SK-N-SH (cell line): Measurements from ENCODE around the gene ATL2. TPM values are rescaled to one million over a fixed set of nuclear protein-coding genes. Genes with fewer than 3 reads are reported as not detected.

ENCODE experiments used
- CTCF ChIA-PET: fragments of 300-600, 350-600 bp; formaldehyde crosslinking; extraction: SDS; loops from one replicate; lab custom pipeline; 2021; lab: Yijun Ruan, JAX
- POLR2A ChIA-PET: fragments of 350-600 bp; sonication (Branson Sonifier 250); formaldehyde crosslinking; extraction: SDS; loops from one replicate; lab custom pipeline; 2020; ENCODE audit warnings: antibody characterized with exemption, inconsistent platforms; lab: Yijun Ruan, JAX
- DNase-seq: peaks from one replicate; pipeline ENCODE4 v3.0.0; 2012
- H2AFZ ChIP-seq: fragments of 200-600 bp; sonication (generic); 2 replicates; pipeline ENCODE4 v1.8.1; 2016; ENCODE audit warnings: antibody characterized with exemption, mild to moderate bottlenecking, low read depth
- H3F3A ChIP-seq: fragments of 200-600 bp; sonication (generic); replicated peaks from 2 replicates; pipeline ENCODE3; 2016; ENCODE audit warnings: antibody characterized with exemption, mild to moderate bottlenecking; ENCODE audit not compliant: insufficient read depth
- H3K27ac ChIP-seq, 2 experiments: fragments of 200-500 bp in 1 of 2; fragments of 200-600 bp in 1 of 2; sonication (Bioruptor generic) in 1 of 2; sonication (generic), shearing (Covaris generic) in 1 of 2; 2 replicates each; pipeline versions ENCODE4 v1.5.1 to v1.6.1; 2014 to 2016; ENCODE audit warnings: low read depth in 2 of 2, inconsistent platforms in 1 of 2, low read length in 1 of 2, mild to moderate bottlenecking in 1 of 2, mixed read lengths in 1 of 2
- H3K27me3 ChIP-seq: fragments of 200-600 bp; sonication (generic), shearing (Covaris generic); 2 replicates; pipeline ENCODE4 v1.6.1; 2016; ENCODE audit warnings: mixed run types; ENCODE audit not compliant: insufficient read depth
- H3K36me3 ChIP-seq, 2 experiments: fragments of 200-500 bp in 1 of 2; fragments of 200-600 bp in 1 of 2; sonication (Bioruptor generic) in 1 of 2; sonication (generic) in 1 of 2; replicated peaks in 1 of 2; 2 replicates each; pipeline versions ENCODE3 to v1.5.1; 2014 to 2016; ENCODE audit warnings: low read length in 1 of 2, mild to moderate bottlenecking in 1 of 2; ENCODE audit not compliant: insufficient read depth in 2 of 2, control insufficient read depth in 1 of 2
- H3K4me1 ChIP-seq, 2 experiments: fragments of 200-500 bp in 1 of 2; fragments of 200-600 bp in 1 of 2; sonication (Bioruptor generic) in 1 of 2; sonication (generic), shearing (Covaris generic) in 1 of 2; 2 replicates each; pipeline versions ENCODE4 v1.5.1 to v1.6.1; 2014 to 2016; ENCODE audit warnings: low read depth in 1 of 2, low read length in 1 of 2, mixed run types in 1 of 2; ENCODE audit not compliant: insufficient read depth in 2 of 2, control insufficient read depth in 1 of 2
- H3K4me2 ChIP-seq: fragments of 200-600 bp; sonication (generic), shearing (Covaris generic); 2 replicates; pipeline ENCODE4 v1.6.1; 2017; ENCODE audit warnings: mixed run types
- H3K4me3 ChIP-seq, 2 experiments: fragments of 200-500 bp in 1 of 2; fragments of 200-600 bp in 1 of 2; sonication (Bioruptor generic) in 1 of 2; sonication (generic), shearing (Covaris generic) in 1 of 2; 2 replicates each; pipeline versions ENCODE4 v1.5.1 to v1.8.1; 2014 to 2016; ENCODE audit warnings: low read depth in 2 of 2, inconsistent platforms in 1 of 2, low read length in 1 of 2, mild to moderate bottlenecking in 1 of 2, mixed read lengths in 1 of 2, moderate library complexity in 1 of 2
- H3K79me2 ChIP-seq: fragments of 200-600 bp; sonication (generic); 2 replicates; pipeline ENCODE4 v1.8.1; 2017; ENCODE audit warnings: mild to moderate bottlenecking; ENCODE audit not compliant: insufficient read depth
- H3K9ac ChIP-seq: fragments of 200-600 bp; sonication (generic); 2 replicates; pipeline ENCODE4 v1.6.1; 2017; ENCODE audit warnings: mixed run types
- H3K9me2 ChIP-seq: fragments of 200-600 bp; sonication (generic); 2 replicates; pipeline ENCODE4 v1.6.1; 2017; ENCODE audit warnings: mixed run types
- H3K9me3 ChIP-seq: fragments of 200-600 bp; sonication (generic); 2 replicates; pipeline ENCODE4 v1.6.1; 2017; ENCODE audit warnings: mixed run types, mild to moderate bottlenecking, moderate library complexity
- H4K20me1 ChIP-seq: fragments of 200-600 bp; sonication (generic); 2 replicates; pipeline ENCODE4 v1.6.1; 2017; ENCODE audit warnings: mild to moderate bottlenecking, mixed run types; ENCODE audit not compliant: insufficient read depth
- CHD2 ChIP-seq: fragments of 150-350 bp; IDR thresholded peaks from 2 replicates; pipeline ENCODE4 v1.6.1; 2018; ENCODE audit warnings: low read length; ENCODE audit not compliant: partially characterized antibody
- FOXM1 ChIP-seq: IDR thresholded peaks from 2 replicates; pipeline ENCODE4 v1.4.0; 2012; ENCODE audit warnings: low read depth, mild to moderate bottlenecking
- MXI1 ChIP-seq: IDR thresholded peaks from 2 replicates; pipeline ENCODE4 v1.6.1; 2012; ENCODE audit warnings: mild to moderate bottlenecking, low read depth, low read length, improper control_type of control experiment
- NRF1 ChIP-seq: IDR thresholded peaks from 2 replicates; pipeline ENCODE4 v1.6.1; 2012; ENCODE audit warnings: low read depth, mild to moderate bottlenecking, low read length
- RAD21 ChIP-seq: IDR thresholded peaks from 2 replicates; pipeline ENCODE4 v1.6.1; 2012; ENCODE audit warnings: mild to moderate bottlenecking, low read length
- SMC3 ChIP-seq: IDR thresholded peaks from 2 replicates; pipeline ENCODE4 v1.6.1; 2012; ENCODE audit warnings: low read depth, low read length, improper control_type of control experiment
- TCF12 ChIP-seq: IDR thresholded peaks from 2 replicates; pipeline ENCODE4 v1.4.0; 2012
- TEAD4 ChIP-seq: IDR thresholded peaks from 2 replicates; pipeline ENCODE4 v1.4.0; 2012; ENCODE audit warnings: mild to moderate bottlenecking, borderline replicate concordance; ENCODE audit not compliant: insufficient read depth
- YY1 ChIP-seq: IDR thresholded peaks from 2 replicates; pipeline ENCODE4 v1.4.0; 2012; ENCODE audit warnings: low read depth, mild to moderate bottlenecking
- WGBS: methylation state at CpG from one replicate; pipeline ENCODE4 v1.1.6; 2017; ENCODE audit warnings: low lambda C conversion rate; 5-methylcytosine and 5-hydroxymethylcytosine counted together
- polyA plus RNA-seq, 3 experiments: library from polyadenylated mRNA; depleted of rRNA; stranded (reverse); fragments of >200 nt; gene quantifications; 2 replicates each; pipeline ENCODE4 v1.2.3, GENCODE V29; 2012
- TF ChIP-seq, protein P1 (sequence below): fragments of 200-600 bp; sonication (generic); IDR thresholded peaks from 2 replicates; pipeline ENCODE4 v1.6.1; 2017; ENCODE audit warnings: antibody characterized with exemption, mild to moderate bottlenecking, moderate library complexity
- TF ChIP-seq, protein P2 (sequence below): fragments of 150-350 bp; IDR thresholded peaks from 2 replicates; pipeline ENCODE4 v1.6.1; 2016; ENCODE audit warnings: mild to moderate bottlenecking, low read depth, low read length
- TF ChIP-seq, protein P3 (sequence below): IDR thresholded peaks from 2 replicates; pipeline ENCODE4 v1.4.0; 2012; ENCODE audit warnings: low read depth
- TF ChIP-seq, protein P4 (sequence below): IDR thresholded peaks from 2 replicates; pipeline ENCODE4 v1.4.0; 2012; ENCODE audit warnings: low read depth, borderline replicate concordance
- TF ChIP-seq, protein P5 (sequence below): IDR thresholded peaks from 2 replicates; pipeline ENCODE4; 2012

The ATL2 gene
- polyA plus RNA-seq, 1 of the 3 experiments (the other 2 are of a cell fraction), result 55.8 TPM

DNA sequence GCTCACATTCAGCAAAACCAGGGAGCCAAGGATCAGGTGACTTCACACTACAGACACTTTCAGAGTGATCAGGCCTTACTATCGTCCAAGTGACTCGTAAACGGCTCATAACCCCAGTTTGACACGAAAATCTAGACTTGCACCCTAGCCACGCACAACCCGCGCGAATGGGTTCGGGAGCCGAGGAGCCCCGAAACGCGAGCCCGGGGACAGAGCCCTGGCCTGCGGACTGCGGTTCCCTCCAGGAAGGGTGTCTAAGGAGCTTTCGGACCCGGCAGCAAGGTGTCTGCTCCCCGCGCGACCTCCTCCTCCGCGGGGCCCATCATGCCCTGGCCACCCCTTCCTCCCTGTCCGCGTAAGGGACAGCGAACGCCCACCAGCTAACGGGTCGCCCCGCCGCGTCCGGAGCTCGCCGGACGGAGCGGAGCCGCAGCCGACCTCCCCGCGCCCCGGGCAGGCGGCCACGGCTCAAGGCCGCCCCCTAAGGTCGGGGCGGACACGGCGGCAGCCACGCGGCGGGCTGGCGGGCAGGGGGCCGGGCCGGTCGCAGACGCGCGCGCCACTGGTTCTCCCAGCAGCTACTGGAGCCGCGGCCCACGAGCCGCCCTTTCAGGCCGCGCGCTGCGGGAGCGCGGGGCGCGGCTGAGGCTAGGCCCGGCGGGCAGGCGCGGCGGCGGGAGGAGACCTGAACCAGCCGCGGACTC lies 575 bp downstream of the ATL2 start (continued):
- TF ChIP-seq, protein P1, sequence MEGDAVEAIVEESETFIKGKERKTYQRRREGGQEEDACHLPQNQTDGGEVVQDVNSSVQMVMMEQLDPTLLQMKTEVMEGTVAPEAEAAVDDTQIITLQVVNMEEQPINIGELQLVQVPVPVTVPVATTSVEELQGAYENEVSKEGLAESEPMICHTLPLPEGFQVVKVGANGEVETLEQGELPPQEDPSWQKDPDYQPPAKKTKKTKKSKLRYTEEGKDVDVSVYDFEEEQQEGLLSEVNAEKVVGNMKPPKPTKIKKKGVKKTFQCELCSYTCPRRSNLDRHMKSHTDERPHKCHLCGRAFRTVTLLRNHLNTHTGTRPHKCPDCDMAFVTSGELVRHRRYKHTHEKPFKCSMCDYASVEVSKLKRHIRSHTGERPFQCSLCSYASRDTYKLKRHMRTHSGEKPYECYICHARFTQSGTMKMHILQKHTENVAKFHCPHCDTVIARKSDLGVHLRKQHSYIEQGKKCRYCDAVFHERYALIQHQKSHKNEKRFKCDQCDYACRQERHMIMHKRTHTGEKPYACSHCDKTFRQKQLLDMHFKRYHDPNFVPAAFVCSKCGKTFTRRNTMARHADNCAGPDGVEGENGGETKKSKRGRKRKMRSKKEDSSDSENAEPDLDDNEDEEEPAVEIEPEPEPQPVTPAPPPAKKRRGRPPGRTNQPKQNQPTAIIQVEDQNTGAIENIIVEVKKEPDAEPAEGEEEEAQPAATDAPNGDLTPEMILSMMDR, result peak; percentile 43
- TF ChIP-seq MXI1, result peak; percentile 64
- TF ChIP-seq TEAD4, result no peak
- no peak for TF ChIP-seq NRF1
- TF ChIP-seq, protein P2, sequence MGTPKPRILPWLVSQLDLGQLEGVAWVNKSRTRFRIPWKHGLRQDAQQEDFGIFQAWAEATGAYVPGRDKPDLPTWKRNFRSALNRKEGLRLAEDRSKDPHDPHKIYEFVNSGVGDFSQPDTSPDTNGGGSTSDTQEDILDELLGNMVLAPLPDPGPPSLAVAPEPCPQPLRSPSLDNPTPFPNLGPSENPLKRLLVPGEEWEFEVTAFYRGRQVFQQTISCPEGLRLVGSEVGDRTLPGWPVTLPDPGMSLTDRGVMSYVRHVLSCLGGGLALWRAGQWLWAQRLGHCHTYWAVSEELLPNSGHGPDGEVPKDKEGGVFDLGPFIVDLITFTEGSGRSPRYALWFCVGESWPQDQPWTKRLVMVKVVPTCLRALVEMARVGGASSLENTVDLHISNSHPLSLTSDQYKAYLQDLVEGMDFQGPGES, result no peak
- TF ChIP-seq, protein P3, sequence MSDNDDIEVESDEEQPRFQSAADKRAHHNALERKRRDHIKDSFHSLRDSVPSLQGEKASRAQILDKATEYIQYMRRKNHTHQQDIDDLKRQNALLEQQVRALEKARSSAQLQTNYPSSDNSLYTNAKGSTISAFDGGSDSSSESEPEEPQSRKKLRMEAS, result no peak
- TF ChIP-seq RAD21, result peak; percentile 45
- TF ChIP-seq, protein P4, sequence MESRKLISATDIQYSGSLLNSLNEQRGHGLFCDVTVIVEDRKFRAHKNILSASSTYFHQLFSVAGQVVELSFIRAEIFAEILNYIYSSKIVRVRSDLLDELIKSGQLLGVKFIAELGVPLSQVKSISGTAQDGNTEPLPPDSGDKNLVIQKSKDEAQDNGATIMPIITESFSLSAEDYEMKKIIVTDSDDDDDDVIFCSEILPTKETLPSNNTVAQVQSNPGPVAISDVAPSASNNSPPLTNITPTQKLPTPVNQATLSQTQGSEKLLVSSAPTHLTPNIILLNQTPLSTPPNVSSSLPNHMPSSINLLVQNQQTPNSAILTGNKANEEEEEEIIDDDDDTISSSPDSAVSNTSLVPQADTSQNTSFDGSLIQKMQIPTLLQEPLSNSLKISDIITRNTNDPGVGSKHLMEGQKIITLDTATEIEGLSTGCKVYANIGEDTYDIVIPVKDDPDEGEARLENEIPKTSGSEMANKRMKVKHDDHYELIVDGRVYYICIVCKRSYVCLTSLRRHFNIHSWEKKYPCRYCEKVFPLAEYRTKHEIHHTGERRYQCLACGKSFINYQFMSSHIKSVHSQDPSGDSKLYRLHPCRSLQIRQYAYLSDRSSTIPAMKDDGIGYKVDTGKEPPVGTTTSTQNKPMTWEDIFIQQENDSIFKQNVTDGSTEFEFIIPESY, result no peak
- TF ChIP-seq, protein P5, sequence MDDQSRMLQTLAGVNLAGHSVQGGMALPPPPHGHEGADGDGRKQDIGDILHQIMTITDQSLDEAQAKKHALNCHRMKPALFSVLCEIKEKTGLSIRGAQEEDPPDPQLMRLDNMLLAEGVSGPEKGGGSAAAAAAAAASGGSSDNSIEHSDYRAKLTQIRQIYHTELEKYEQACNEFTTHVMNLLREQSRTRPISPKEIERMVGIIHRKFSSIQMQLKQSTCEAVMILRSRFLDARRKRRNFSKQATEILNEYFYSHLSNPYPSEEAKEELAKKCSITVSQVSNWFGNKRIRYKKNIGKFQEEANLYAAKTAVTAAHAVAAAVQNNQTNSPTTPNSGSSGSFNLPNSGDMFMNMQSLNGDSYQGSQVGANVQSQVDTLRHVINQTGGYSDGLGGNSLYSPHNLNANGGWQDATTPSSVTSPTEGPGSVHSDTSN, result no peak
- TF ChIP-seq SMC3, result peak; percentile 34; the same call in 1 of the 2 replicates
- no peak for TF ChIP-seq TCF12

DNA sequence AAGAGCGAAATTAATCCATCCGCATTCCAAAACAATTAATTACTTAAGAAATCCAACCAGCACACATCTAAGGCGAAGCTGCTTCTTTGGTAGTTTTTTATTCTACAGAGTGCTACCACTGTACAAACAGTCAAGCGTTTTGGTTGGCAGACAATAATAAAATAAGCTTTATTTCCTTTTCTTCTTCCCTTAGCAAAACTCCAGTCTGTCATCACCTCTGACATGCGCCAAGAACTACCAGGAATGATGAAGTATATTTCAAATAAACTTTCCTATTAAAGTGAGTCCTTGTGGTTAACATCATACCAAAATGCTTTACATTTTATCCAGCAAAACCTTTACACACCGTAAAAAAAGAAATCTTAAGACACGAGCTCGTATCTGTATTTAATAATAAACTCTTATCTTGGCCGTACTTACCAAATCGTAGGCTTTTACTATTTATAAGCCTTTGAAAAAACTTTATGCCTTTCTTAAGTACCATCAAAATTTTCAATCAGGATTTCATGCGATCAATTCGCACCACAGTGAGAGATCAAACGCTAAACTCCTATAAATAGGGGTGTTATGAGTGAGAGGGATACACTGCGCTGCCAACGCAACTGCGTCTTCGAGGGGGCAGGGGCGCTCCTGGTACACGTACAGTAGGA lies 1.3 kb downstream of the ATL2 start:
- no peaks in the 10 kb centered on the region for H3K27me3 ChIP-seq
- peak overlapping the region; percentile 19; the same call in 1 of the 2 replicates for H2AFZ ChIP-seq
- peaks cover 57% of the 10 kb centered on the region for H3K79me2 ChIP-seq
- TF ChIP-seq CHD2 (no peak), MXI1 (peak; percentile 1; the same call in 1 of the 2 replicates), RAD21 (peak; percentile 35; the same call in 1 of the 2 replicates), YY1 (no peak), FOXM1 (no peak), TCF12 (no peak)
- TF ChIP-seq, all 33 proteins: peak for 2
- Histone ChIP-seq H3K27ac (peak overlapping the region; percentile 81 to 94), H3K9ac (peak overlapping the region; percentile 88), H3F3A (peaks cover 3% of the 10 kb centered on the region), H3K4me1 (peaks cover 14 to 16% of the 10 kb centered on the region in 2 experiments; a peak in 3 of 4 replicates), H3K4me2 (peak overlapping the region; percentile 91), H3K36me3 (no peaks in the 10 kb centered on the region), H4K20me1 (peaks cover 47% of the 10 kb centered on the region), H3K9me2 (no peaks in the 10 kb centered on the region), H3K9me3 (no peaks in the 10 kb centered on the region), H3K4me3 (peak overlapping the region; percentile 91 to 94)
- ChIA-PET POLR2A (interaction anchor here (0.5 to 1.2 kb wide), 8 partner anchors 9 to 376 kb away, joined by 3 to 4 read pairs (median 3); partner anchors contain the start of gene SRSF7), CTCF (interaction anchor here (0.6 to 4.0 kb wide), 46 partner anchors 9 to 980 kb away, joined by 3 to 55 read pairs (median 5); partner anchors contain the start of gene SRSF7)
- 27% methylated on average over 19 of the region's 19 CpGs for WGBS
- DNase-seq, result peak; percentile 78
